ENCODE data around the gene PIK3CD.
"Not testable (repeated sequence)": the region's sequence is repeated elsewhere in the genome, so short reads cannot be mapped to it uniquely, and the experiment has no call there.

PIK3CD gene

GRCh38 chr1:9624081-9624480, 27.4 kb upstream of the PIK3CD start:
- no peak for DNase-seq

DNA sequence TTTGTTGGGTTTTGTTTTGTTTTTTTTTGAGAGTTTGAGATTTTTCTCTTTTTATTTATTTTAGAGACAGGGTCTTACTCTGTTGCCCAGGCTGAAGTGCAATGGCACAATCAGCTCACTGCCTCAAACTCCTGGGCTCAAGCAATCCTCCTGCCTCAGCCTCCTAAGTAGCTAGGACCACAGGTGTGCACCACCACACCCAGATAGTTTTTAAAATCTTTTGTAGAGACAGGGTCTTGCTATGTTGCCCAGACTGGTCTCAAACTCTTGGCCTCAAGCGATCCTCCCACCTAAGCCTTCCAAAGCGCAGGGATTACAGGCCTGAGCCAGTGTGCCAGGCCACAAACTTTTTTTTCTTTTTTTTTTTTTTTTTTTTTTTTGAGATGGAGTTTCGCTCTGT, 26.5 kb upstream of the PIK3CD start:
- not testable (repeated sequence) for DNase-seq

DNA sequence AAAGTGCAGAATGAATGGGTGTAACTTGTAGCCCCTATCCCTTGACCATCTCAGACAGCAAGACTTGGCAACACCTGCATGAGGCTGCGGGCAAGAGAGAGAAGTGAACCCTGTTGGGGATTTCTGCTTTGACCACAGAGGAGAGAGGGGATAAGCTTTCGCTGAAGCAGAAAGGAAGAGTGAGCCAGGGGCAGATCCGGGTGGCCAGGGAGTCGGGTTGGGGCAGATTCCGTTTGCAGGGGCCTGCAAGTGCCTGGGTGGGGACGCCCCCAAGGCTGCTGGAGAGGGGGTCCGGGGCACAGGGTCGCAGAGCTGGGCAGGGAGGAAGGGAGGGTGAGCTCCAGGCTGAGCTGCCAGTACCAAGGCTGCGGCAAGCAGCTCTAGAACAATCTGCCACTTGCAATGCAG, 25.3 kb upstream of the PIK3CD start:
- peak; percentile 43 for DNase-seq

GRCh38 chr1:9628541-9629444, 22.7 kb upstream of the PIK3CD start:
- peak; percentile 73 for DNase-seq

DNA sequence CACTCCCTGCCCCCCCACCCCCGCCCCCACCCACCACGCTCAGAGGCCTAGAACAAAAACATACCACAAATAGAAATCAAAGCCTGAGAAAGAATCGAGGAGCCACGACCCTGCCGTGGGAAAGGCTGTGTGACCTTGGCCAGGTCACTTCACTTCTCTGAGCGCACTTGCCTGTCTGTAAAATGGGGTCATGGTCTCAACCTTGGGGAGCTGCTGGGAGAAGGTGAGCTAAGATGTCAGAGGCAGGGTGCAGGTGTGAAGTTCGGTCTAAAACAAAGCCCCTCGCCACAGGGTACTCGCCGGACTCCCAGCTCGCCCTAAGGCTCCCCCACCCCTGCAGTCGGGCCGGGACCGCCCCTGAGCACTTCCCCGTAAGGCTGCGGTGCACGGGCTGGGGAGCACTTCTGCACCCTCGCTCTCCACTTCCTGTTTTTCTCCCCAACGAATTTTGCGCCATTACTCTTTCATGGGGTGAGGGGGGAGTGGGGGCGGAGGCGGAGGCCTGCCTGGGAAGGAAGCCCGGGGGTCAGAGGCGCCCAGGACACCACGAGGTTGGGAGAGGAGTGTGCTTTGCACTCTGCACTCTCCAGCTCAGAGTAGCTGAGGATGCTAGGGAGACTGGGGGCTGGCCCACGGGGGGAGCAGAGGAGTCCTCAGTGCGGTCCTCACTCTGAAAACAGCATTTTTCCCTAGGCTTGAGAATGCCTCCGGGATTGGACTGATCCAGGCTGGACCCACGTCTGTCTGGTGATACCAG, 21.9 kb upstream of the PIK3CD start:
- peak; percentile 76 for DNase-seq

GRCh38 chr1:9630331-9631111, 21.0 kb upstream of the PIK3CD start:
- DNase-seq = peak; percentile 25

GRCh38 chr1:9631613-9632012, 19.9 kb upstream of the PIK3CD start:
- no peak for DNase-seq

DNA sequence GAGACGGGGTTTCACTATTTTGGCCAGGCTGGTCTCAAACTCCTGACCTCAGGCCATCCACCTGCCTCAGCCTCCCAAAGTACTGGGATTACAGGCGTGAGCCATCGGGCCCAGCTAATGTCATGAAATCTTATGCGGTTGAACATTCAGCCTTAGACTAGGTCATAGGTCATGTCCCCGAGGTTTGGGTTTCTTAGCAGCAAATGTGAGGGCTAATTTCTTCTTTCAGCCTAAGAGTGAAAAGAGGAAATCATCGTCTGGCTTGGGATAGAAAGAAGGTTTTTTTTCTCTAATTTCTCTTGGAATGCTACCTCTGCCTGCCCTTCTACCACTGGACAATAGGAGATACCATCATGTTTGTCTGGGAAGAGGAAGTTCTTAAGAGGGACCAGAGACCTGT, 18.0 kb upstream of the PIK3CD start:
- DNase-seq = no peak

DNA sequence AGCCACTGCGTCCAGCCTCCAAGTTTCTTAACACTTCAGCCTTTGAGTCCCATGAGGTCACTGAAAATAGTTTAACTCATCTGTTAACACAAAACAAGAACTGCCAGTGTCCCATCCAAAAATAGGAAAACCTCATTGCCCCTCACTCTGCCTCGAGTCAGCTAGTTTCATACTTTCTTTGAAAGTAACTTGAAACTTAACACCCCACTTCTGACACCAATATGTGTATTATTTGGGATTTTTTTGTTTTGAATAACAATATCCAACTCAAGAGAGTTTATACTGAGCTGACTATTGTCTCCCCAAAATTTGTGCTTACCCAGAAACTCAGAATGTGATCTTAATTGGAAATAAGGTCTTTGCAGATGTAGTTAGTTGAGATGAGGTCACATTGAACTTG, 16.9 kb upstream of the PIK3CD start:
- DNase-seq = no peak

DNA sequence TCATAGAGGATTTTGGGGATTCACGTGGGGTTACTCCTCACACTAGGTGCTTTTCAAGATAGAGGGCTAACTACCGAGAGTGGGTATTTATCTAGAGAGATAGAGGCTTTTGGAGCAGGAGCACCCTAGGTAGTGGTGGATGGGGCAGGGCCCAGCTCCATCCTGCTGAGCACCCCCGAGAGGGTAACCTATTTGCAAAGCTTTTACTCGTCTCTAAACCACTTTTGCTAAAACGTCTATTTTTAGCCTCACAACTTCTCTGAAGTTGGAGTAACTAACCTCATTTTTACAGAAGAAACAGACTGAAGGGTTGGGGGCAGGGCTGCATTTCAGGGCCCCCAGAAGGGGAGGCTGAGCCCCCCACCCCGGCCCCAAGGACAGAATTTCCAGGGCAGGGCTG, 12.3 kb upstream of the PIK3CD start:
- DNase-seq = no peak

DNA sequence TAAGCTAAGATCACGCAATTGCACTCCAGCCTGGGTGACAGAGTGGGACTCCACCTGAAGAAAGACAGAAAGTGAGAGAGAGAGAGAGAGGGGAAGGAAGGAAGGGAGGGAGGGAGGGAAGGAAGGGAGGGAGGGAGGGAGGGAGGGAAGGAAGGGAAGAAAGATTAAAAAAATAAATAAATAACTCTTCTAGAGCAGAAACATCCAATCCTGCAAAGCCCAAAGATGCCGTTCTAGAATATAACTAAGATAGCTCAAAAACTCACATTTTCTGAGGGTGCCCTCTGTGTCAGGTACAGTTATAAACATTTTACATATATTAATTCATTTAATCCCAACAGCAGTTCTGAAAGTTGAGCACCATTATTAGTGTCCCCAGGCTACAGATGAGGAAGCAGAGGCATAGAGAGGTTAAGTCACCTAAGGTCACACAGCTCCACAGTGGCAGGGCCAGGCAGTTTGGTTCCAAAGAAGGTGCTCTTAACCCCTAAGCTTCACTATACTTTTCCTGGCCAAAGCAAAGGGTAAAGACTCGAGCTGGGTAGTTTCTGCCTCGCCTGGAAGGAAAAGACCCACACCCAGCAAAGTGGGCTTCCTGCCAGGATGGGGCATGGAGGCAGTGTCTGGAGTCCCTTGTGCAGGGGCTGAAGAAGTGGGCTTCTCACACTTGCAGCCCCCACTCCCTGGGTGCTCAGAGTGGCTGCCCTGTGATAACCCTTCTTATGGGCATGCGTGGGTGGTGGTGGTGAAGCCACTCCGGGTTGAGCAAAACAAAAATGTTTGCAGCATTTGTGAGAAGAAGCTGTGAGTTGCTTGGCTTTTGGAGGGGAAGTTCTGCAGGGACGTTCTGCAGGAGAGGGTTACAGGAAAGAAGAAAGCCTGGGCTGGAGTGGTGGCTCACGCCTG, 7.9 kb upstream of the PIK3CD start:
- no peak for DNase-seq

DNA sequence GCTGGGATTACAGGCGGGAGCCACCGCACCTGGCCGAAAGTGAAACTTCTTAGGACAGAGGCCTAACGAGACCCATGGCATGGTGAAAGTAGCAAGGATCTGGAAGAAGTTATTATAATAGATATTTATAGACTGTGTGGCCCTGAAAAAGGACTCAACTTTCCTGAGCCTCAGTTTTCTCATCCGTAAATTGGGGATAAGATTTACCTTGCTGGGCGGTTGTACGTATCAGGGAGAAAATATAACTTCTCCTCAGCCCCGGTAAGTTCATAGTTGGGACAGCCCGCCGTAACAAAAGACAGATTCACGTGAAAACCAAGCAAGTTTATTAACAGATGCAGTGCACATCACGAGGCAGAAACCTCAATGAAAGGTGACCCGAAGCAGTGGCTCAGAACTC, 5.5 kb upstream of the PIK3CD start:
- no peak for DNase-seq

GRCh38 chr1:9648171-9648570, 3.4 kb upstream of the PIK3CD start:
- DNase-seq = no peak

- no peak for DNase-seq
Measured at GRCh38 chr1:9649769-9650168, 1.8 kb upstream of the PIK3CD start.

DNA sequence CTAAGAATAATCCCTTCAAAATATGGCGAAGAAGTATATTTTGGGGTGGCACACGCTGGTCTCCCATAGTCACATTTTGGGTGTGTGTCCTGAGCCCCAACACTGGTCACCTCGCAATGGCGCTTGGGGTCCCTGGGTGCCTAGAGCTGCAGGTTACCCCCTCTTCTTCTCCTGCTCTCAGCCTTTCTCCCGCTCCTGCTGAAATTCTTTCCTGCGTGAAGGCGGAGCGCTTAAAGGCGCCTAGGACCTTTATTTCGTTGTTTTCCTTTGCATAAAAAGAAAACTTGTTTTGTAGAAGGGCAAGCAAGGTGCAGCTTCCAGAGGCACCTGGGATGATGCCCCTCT, 339 bp upstream of the PIK3CD start:
- no peak for DNase-seq

DNA sequence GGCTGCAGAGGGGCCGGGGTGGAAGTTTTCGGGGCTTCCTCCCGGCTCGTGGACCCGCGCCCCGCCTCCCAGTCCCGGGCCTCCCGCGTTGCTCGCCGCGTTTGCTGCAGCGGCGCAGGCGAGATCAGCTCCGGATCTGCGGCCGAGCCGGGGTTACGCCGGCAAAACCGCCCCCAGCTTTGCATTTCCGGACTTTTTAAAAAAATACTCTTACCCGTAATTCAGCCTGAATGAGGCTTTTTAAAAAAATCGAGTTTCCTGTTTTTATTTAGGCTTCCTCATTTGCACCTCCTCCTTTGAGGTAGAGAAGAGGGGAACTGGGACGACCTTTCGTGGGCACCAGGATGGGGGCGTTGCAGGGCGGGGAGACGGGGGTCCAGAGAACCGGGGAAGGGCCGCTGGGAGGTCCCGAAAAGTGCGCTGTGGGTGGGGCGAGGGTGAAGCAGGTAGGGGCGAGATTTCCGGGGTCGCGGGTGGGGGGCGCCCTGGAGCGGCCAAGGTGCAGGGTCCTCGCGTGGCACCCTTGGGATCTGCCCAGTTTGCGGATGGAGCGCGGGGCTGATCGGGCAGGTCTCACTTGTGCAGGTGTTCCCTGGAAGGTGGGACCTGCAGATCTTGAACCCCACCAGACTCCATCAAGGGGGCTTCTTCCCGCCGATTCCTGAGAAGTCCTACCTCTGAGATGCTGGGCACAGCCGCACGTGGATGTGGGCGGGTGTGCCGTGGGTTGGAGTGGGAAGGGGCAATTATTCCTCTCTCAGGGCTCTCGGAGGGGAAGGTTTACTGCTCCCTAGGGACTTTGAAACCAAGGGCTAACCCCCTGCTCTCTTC, 1.1 kb downstream of the PIK3CD start:
- peak; percentile 80 for DNase-seq

DNA sequence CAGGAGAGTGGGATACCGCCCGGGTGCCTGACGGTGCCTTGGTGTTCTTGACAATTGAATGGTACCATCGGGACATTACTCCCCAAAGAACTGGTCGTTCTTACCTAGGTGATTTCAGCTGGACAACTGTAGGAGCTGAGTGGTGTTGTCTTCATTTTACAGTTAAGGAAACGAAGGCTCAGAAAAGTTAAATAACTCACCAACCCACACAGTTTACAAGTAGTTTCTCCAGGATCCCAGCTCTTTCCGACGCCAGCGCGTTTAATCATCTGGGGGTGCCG, 1.6 kb downstream of the PIK3CD start:
- DNase-seq = no peak

GRCh38 chr1:9653491-9654050, 2.0 kb downstream of the PIK3CD start:
- DNase-seq = peak; percentile 43

- DNase-seq = peak; percentile 26
Measured at GRCh38 chr1:9654051-9654833, 2.7 kb downstream of the PIK3CD start.
